Neural crest cell (in vitro differentiated cells): ENCODE data around the gene SGF29. TPM values are rescaled to one million over a fixed set of nuclear protein-coding genes. Genes with fewer than 3 reads are reported as not detected.
"Not testable (repeated sequence)": the region's sequence is repeated elsewhere in the genome, so short reads cannot be mapped to it uniquely, and the experiment has no call there.

Experiments
- DNase-seq: peaks from one replicate; pipeline ENCODE4 v3.0.0; 2021; ENCODE audit warnings: low read depth, mixed read lengths, low spot score
- H3K27ac Mint-ChIP-seq: one replicate; pipeline ENCODE4 v1.8.0; 2021; ENCODE audit warnings: mild to moderate bottlenecking, mixed read lengths; ENCODE audit not compliant: unreplicated experiment
- H3K27me3 Mint-ChIP-seq: 2 replicates; pipeline ENCODE4 v1.8.0; 2021; ENCODE audit warnings: low read depth, mild to moderate bottlenecking, mixed read lengths
- H3K36me3 Mint-ChIP-seq: 2 replicates; pipeline ENCODE4 v1.8.0; 2021; ENCODE audit warnings: low read depth, mild to moderate bottlenecking, mixed read lengths
- H3K4me1 Mint-ChIP-seq: 2 replicates; pipeline ENCODE4 v1.8.0; 2021; ENCODE audit warnings: mixed read lengths
- H3K4me3 Mint-ChIP-seq: one replicate; pipeline ENCODE4 v1.8.0; 2021; ENCODE audit warnings: mild to moderate bottlenecking, mixed read lengths
- H3K9me3 Mint-ChIP-seq: 2 replicates; pipeline ENCODE4 v1.8.0; 2021; ENCODE audit warnings: mixed read lengths
- total RNA-seq: library from RNA; stranded (reverse); gene quantifications from 2 replicates; pipeline ENCODE4 v1.2.1, GENCODE V29; 2021
- TF ChIP-seq, protein P1 (sequence below): fragments of 200-600 bp; sonication (generic); conservative IDR thresholded peaks from 2 replicates; pipeline ENCODE4 v1.5.0; 2021; ENCODE audit warnings: antibody characterized with exemption, mild to moderate bottlenecking

The SGF29 gene
- total RNA-seq, 1 donor from 2014 or later = 34.4 TPM

- no peaks in the 10 kb centered on the region for H3K9me3 Mint-ChIP-seq
- H3K4me3 Mint-ChIP-seq = no peak overlapping the region
- no peak overlapping the region for H3K27ac Mint-ChIP-seq
- H3K4me1 Mint-ChIP-seq = no peaks in the 10 kb centered on the region
- no peaks in the 10 kb centered on the region for H3K27me3 Mint-ChIP-seq
- no peaks in the 10 kb centered on the region for H3K36me3 Mint-ChIP-seq
- TF ChIP-seq, protein P1, sequence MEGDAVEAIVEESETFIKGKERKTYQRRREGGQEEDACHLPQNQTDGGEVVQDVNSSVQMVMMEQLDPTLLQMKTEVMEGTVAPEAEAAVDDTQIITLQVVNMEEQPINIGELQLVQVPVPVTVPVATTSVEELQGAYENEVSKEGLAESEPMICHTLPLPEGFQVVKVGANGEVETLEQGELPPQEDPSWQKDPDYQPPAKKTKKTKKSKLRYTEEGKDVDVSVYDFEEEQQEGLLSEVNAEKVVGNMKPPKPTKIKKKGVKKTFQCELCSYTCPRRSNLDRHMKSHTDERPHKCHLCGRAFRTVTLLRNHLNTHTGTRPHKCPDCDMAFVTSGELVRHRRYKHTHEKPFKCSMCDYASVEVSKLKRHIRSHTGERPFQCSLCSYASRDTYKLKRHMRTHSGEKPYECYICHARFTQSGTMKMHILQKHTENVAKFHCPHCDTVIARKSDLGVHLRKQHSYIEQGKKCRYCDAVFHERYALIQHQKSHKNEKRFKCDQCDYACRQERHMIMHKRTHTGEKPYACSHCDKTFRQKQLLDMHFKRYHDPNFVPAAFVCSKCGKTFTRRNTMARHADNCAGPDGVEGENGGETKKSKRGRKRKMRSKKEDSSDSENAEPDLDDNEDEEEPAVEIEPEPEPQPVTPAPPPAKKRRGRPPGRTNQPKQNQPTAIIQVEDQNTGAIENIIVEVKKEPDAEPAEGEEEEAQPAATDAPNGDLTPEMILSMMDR = no peak
- no peak for DNase-seq
These were observed 49.9 kb downstream of the SGF29 start for GRCh38 chr16:28603381-28604185.

DNA sequence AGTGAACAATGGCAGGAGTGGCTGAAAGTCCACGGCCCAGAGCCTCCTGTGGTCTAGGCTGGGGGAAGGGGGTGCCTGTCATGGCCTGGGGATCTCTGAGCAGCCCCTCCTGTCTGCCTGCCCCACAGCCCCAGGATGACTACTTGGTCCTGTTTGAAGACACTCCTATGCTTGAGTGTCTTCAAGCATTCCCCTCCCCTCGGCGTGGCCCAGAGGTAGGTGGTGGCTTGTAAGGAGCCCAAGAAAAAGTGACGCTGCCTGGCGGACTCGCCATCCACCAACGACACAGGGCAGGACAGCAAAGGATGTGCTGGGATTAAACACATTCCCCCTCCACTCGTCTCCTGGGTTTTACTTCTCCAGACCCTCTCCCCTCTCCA, 50.5 kb downstream of the SGF29 start:
- Mint-ChIP-seq H3K9me3 (no peaks in the 10 kb centered on the region), H3K4me3 (no peak overlapping the region), H3K27me3 (no peaks in the 10 kb centered on the region), H3K4me1 (no peaks in the 10 kb centered on the region), H3K36me3 (no peaks in the 10 kb centered on the region), H3K27ac (no peak overlapping the region)
- no peak for DNase-seq
- TF ChIP-seq, protein P1 = no peak

GRCh38 chr16:28606291-28607115, 52.8 kb downstream of the SGF29 start:
- Mint-ChIP-seq H3K27me3 (no peaks in the 10 kb centered on the region), H3K27ac (peak overlapping the region; percentile 43), H3K9me3 (no peaks in the 10 kb centered on the region), H3K36me3 (no peaks in the 10 kb centered on the region), H3K4me3 (no peak overlapping the region), H3K4me1 (no peaks in the 10 kb centered on the region)
- TF ChIP-seq, protein P1 = no peak
- DNase-seq = no peak

- no peaks in the 10 kb centered on the region for H3K4me1 Mint-ChIP-seq
- H3K4me3 Mint-ChIP-seq = no peak overlapping the region
- no peak overlapping the region for H3K27ac Mint-ChIP-seq
- H3K36me3 Mint-ChIP-seq = no peaks in the 10 kb centered on the region
- TF ChIP-seq, protein P1 = no peak
- no peaks in the 10 kb centered on the region for H3K9me3 Mint-ChIP-seq
- no peaks in the 10 kb centered on the region for H3K27me3 Mint-ChIP-seq
- DNase-seq = no peak
These were observed 53.5 kb downstream of the SGF29 start for GRCh38 chr16:28607116-28607623.

DNA sequence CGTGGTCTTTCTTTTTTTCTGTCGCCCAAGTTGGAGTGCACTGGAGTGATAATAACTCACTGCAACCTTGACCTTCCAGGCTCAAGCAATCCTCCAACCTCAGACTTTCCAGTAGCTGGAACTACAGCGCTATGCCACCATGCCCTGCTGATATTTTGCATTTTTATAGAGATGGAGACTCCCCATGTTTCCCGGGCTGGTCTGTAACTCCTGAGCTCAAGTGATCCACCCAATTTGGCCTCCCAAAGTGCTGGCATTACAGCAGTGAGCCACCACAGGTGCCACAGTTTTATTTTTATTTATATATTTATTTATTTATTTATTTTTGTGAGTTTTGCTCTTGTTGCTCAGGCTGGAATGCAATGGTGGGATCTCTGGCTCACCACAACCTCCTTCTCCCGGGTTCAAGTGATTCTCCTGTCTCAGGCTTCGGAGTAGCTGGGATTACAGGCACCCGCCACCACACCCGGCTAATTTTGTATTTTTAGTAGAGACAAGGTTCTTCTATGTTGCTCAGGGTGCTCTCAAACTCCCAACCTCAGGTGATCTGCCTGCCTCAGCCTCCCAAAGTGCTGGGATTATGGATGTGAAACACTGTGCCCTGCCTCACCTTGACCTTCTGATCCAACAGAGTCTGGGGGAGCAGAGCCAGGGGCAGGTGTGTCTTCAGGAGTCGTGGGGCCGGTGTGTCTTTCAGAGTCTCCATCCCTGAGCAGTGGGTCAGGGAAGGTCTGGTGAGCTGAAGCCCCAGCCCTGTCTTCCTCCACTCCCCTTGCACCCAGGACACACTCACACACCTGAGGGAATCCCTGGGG, 54.2 kb downstream of the SGF29 start:
- H3K4me1 Mint-ChIP-seq, H3K9me3 Mint-ChIP-seq, DNase-seq, H3K36me3 Mint-ChIP-seq, H3K27me3 Mint-ChIP-seq, H3K27ac Mint-ChIP-seq, H3K4me3 Mint-ChIP-seq: not testable (repeated sequence)

- DNase-seq, H3K27ac Mint-ChIP-seq, H3K4me3 Mint-ChIP-seq, H3K4me1 Mint-ChIP-seq, H3K9me3 Mint-ChIP-seq, H3K36me3 Mint-ChIP-seq, H3K27me3 Mint-ChIP-seq: not testable (repeated sequence)
These were observed 54.7 kb downstream of the SGF29 start for GRCh38 chr16:28608496-28608808.

DNA sequence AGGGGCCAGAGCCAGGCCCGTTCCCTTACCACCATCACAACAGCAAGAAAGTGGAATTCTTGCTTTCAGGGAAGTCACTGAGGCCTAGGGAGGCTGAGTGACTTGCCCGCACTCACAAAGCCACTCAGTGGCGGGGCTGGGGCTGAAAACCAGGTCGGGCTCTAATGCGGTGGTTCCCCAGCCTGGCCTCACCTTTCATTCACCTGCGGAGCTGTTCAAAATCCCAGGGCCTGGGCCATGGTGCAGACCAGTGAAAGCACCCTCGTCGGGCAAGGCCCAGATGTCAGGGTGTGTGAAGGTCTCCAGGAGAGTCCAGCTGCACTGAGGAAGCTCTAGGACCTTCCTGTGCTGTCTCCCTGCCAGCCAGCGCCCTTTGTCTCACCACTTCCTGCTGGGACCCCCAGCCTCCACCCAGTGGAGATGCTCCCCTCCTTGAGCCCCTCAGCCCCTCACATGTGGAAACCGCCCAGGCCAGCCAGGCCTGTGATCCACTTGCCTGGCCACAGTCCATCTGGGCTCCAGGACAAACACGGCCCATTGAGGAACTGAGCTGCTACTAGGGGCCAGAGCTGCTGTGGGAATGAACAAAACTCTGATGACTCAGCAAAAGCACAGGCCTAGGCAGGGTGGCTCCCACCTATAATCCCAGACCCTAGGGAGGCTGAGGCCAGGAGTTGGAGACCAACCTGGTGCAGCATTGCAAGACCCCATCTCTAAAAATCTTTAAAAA, 55.3 kb downstream of the SGF29 start:
- not testable (repeated sequence) for H3K27me3 Mint-ChIP-seq, H3K4me1 Mint-ChIP-seq, H3K9me3 Mint-ChIP-seq, H3K27ac Mint-ChIP-seq, DNase-seq, H3K4me3 Mint-ChIP-seq, H3K36me3 Mint-ChIP-seq
